Activated CD8-positive, alpha-beta T cell treated with anti-CD3 and anti-CD28 coated beads for 36 hours (primary cell): Measurements from ENCODE around the gene HSF5. TPM values are rescaled to one million over a fixed set of nuclear protein-coding genes. Genes with fewer than 3 reads are reported as not detected.

Source experiments
- ATAC-seq: fragments of 200-7000 bp; cut with Tn5 transposase; one replicate; pipeline ENCODE4 v1.10.0; 2021; ENCODE audit warnings: mild to moderate bottlenecking, moderate library complexity
- CTCF ChIA-PET: fragments of 350-600 bp; sonication (Branson Sonifier 250); formaldehyde crosslinking; loops from one replicate; lab custom pipeline; 2021; ENCODE audit warnings: antibody characterized with exemption; lab: Charles Lee
- POLR2A ChIA-PET: fragments of 350-600 bp; sonication (Branson Sonifier 250); formaldehyde crosslinking; loops from one replicate; lab custom pipeline; 2021; ENCODE audit warnings: antibody characterized with exemption; lab: Charles Lee
- DNase-seq: peaks from one replicate; pipeline ENCODE4 v3.0.0-alpha.2; 2020
- H3K27ac Mint-ChIP-seq: one replicate; pipeline ENCODE4 v1.8.0; 2021; ENCODE audit warnings: mild to moderate bottlenecking, mixed read lengths
- H3K27me3 Mint-ChIP-seq: one replicate; pipeline ENCODE4 v1.8.0; 2021; ENCODE audit warnings: mixed read lengths
- H3K36me3 Mint-ChIP-seq: one replicate; pipeline ENCODE4 v1.8.0; 2021; ENCODE audit warnings: low read depth, mixed read lengths
- H3K4me1 Mint-ChIP-seq: one replicate; pipeline ENCODE4 v1.8.0; 2021; ENCODE audit warnings: low read depth, mixed read lengths
- H3K4me3 Mint-ChIP-seq: one replicate; pipeline ENCODE4 v1.8.0; 2021; ENCODE audit warnings: mild to moderate bottlenecking, moderate library complexity, mixed read lengths
- H3K9me3 Mint-ChIP-seq: one replicate; pipeline ENCODE4 v1.8.0; 2021; ENCODE audit warnings: mixed read lengths
- CTCF ChIP-seq: fragments of 200-600 bp; IDR thresholded peaks from one replicate; pipeline ENCODE4 v1.8.0; 2022; ENCODE audit warnings: antibody characterized with exemption, mild to moderate bottlenecking
- intact Hi-C: fragments of 100-400 bp; cut with micrococcal nuclease; formaldehyde crosslinking; loops from one replicate; pipeline ENCODE4 v1.10.0; 2022
- total RNA-seq, 2 experiments: library from RNA; stranded (reverse); gene quantifications; one replicate each; pipeline ENCODE4 v1.2.3, GENCODE V29; 2021

Gene HSF5
- total RNA-seq, 2 experiments from 2014 or later, result 3.2 to 3.9 TPM

- no peak for ATAC-seq
- DNase-seq, result no peak
- Mint-ChIP-seq H3K36me3 (no peaks in the 10 kb centered on the region), H3K4me1 (peaks cover 6% of the 10 kb centered on the region), H3K9me3 (no peaks in the 10 kb centered on the region), H3K27me3 (no peaks in the 10 kb centered on the region), H3K27ac (no peak overlapping the region), H3K4me3 (no peak overlapping the region)
- ChIA-PET CTCF (interaction anchor here (0.6 to 1.9 kb wide), 3 partner anchors 50 to 219 kb away, joined by 3 to 4 read pairs (median 3); no protein-coding TSS in a partner anchor), POLR2A (no interaction called here)
- intact Hi-C loops, result no loop called here
- no peak for TF ChIP-seq CTCF
Measured at GRCh38 chr17:58468944-58469343, 19.3 kb downstream of the HSF5 start.

GRCh38 chr17:58455491-58455890, 32.7 kb downstream of the HSF5 start:
- Mint-ChIP-seq H3K4me3 (no peak overlapping the region), H3K36me3 (peaks cover 5% of the 10 kb centered on the region), H3K9me3 (no peaks in the 10 kb centered on the region), H3K4me1 (no peaks in the 10 kb centered on the region), H3K27ac (no peak overlapping the region), H3K27me3 (no peaks in the 10 kb centered on the region)
- ATAC-seq, result no peak
- CTCF ChIA-PET, result interaction anchor here (1.6 kb wide), 1 partner anchor 152 kb away, joined by 4 read pairs; no protein-coding TSS in a partner anchor
- POLR2A ChIA-PET, result no interaction called here
- TF ChIP-seq CTCF, result no peak
- DNase-seq, result no peak
- intact Hi-C loops, result no loop called here

- CTCF ChIA-PET, result interaction anchor here (1.4 kb wide), 1 partner anchor 135 kb away, joined by 6 read pairs; no protein-coding TSS in a partner anchor
- DNase-seq (no peak), ATAC-seq (no peak)
- H3K27ac Mint-ChIP-seq, result no peak overlapping the region
- intact Hi-C loops, result no loop called here
- H3K4me3 Mint-ChIP-seq, result no peak overlapping the region
- no peaks in the 10 kb centered on the region for H3K27me3 Mint-ChIP-seq
- no peaks in the 10 kb centered on the region for H3K9me3 Mint-ChIP-seq
- peaks cover 5% of the 10 kb centered on the region for H3K36me3 Mint-ChIP-seq
- TF ChIP-seq CTCF, result no peak
- POLR2A ChIA-PET, result no interaction called here
- H3K4me1 Mint-ChIP-seq, result no peaks in the 10 kb centered on the region
Measured at GRCh38 chr17:58452738-58453137, 35.5 kb downstream of the HSF5 start.

GRCh38 chr17:58447039-58447975, 40.9 kb downstream of the HSF5 start:
- POLR2A ChIA-PET, result interaction anchor here (1.0 to 1.2 kb wide), 2 partner anchors 127 to 129 kb away, joined by 3 to 4 read pairs; no protein-coding TSS in a partner anchor
- no peak overlapping the region for H3K4me3 Mint-ChIP-seq
- H3K27me3 Mint-ChIP-seq, result no peaks in the 10 kb centered on the region
- peak; percentile 91 for ATAC-seq
- peak; percentile 68 for TF ChIP-seq CTCF
- H3K9me3 Mint-ChIP-seq, result no peaks in the 10 kb centered on the region
- CTCF ChIA-PET, result interaction anchor here (0.6 to 3.4 kb wide), 8 partner anchors 11 to 248 kb away, joined by 3 to 20 read pairs (median 4); no protein-coding TSS in a partner anchor
- no peak overlapping the region for H3K27ac Mint-ChIP-seq
- no peaks in the 10 kb centered on the region for H3K36me3 Mint-ChIP-seq
- peaks cover 3% of the 10 kb centered on the region for H3K4me1 Mint-ChIP-seq
- intact Hi-C loops, result loop anchor here (5.0 kb wide), 2 partner anchors 130 to 145 kb away; no protein-coding TSS in a partner anchor
- peak; percentile 84 for DNase-seq
